HG02870 (cell line): ENCODE data around the gene PPP2R5C.

Experiments used
- ATAC-seq: cut with Tn5 transposase; IDR thresholded peaks from one replicate; pipeline ENCODE4 v1.9.1; 2021; ENCODE audit warnings: mild to moderate bottlenecking, moderate library complexity; ENCODE audit not compliant: unreplicated experiment

PPP2R5C gene

GRCh38 chr14:101882141-101882935 lies 120.8 kb downstream of the PPP2R5C start:
- ATAC-seq: no peak

DNA sequence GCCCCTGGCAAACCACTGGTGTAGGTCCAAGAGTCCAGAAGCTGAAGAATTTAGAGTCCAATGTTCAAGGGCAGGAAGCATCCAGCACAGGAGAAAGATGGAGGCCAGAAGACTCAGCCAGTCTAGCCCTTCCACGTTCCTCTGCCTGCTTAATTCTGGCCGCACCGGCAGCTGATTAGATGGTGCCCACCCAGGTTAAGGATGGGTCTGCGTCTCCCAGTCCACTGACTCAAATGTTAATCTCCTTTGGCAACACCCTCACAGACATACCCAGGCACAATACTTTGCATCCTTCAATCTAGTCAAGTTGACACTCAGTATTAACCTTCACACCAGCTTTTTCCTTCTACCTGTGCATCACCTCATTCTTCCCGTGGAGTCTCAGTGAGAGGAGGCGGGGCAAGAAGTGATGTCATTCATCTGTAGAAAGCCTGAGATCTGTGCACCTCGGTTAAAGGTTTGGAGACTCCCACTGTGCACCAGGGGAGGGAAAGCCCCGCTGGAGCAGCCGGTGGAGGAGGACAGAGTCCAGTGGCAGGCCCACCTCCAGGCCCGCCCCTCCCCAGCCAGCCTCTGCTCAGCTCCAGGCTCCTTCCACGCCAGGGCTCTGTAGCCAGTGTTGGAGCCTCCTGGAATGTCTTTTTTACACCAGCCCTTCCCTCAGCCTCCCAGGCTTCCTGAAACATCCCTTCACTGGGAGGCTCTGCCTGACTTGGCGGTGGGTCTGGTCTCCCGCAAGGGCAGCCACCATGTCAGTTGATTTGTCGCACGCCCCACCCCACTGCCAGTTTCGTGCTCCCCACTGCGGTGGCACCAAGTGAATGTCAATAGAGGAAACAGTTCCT lies 122.8 kb downstream of the PPP2R5C start:
- ATAC-seq: no peak

DNA sequence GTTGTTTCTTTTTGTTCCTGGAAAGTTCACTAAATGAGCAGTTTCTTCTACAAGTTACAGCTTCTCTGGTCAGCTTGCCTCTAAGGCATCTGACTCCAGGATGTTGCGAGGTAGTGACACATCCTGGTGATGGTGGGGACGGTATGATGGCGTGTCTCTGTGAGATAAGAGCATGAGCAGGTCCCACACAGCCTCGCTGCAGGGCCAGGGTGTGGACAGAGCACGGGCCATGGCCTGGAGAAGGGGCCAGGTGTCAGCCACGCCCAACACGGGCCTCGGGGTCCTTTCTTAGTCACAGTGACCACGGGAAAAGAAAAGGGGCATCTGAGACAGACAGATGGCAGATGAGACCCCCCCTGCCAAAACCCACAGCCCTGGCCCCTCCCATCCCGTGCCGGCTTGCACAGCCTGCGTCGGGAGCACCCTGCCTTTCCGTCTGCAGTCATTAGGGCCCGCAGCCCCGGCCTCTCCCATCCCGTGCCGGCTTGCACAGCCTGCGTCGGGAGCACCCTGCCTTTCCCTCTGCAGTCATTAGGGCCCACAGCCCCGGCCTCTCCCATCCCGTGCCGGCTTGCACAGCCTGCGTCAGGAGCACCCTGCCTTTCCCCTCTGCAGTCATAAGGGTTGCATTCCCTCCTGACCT lies 123.5 kb downstream of the PPP2R5C start:
- no peak for ATAC-seq

GRCh38 chr14:101887219-101887618 lies 125.7 kb downstream of the PPP2R5C start:
- ATAC-seq: no peak

GRCh38 chr14:101888182-101888581 lies 126.7 kb downstream of the PPP2R5C start:
- ATAC-seq: no peak

DNA sequence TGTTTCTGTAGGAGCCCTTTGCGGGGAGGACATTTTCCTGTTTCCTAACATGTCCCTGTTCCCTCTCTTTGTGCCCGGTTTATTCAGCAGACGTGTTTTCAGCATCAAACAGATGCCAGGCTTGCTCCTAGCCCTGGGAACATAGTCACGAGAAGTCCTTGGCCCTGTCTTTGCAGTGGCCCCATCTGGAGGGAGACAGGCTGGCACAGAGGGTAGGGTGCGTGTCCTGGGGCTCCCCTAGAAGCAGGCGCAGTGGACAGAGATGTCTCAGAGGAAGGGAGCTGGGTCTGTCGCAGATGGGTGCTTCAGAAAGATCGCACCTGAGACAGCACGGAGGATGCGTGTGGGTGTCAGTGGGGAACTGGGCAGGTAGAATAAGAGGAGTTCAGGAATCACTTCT lies 127.9 kb downstream of the PPP2R5C start:
- ATAC-seq: no peak

- no peak for ATAC-seq
Measured at GRCh38 chr14:101889898-101890297, 128.4 kb downstream of the PPP2R5C start.

GRCh38 chr14:101891471-101891870 lies 130.0 kb downstream of the PPP2R5C start:
- no peak for ATAC-seq

DNA sequence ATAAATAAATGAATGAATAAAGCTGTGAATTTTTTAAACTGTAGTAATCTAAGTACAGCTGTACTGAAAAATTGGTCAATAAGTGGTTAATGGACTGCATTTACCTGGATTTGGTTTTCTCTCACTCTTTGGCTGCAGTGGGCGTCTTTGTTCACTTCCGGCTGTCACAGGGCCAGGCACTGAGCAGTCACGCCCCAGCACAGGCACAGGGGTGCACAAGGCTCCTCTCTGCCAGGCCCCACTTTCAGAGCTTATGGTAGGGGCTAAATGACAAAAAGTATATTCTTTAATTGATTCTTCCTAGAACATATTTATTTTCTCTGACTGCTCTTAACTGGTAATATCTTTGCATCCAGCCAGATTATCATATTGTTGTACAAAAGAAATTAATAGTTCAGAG lies 132.2 kb downstream of the PPP2R5C start:
- ATAC-seq: no peak

- ATAC-seq: no peak
Measured at GRCh38 chr14:101894365-101895081, 133.0 kb downstream of the PPP2R5C start.

DNA sequence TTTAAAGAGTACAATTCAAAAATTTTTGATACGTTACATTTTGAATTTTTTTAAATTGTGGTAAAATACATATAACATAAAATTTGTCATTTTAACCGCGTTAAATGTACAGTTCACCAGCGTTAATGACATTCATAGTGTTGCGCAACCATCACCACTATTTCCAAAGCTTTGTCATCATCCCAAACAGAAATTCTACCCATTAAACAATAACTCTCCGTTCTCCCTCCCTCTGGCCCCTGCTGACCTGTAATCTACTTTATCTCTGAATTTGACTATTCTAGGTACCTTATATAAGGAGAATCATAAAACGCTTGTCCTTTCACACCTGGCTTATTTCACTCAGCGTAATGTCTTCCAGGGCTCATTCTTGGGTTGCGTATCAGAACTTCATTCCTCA lies 133.7 kb downstream of the PPP2R5C start:
- no peak for ATAC-seq

DNA sequence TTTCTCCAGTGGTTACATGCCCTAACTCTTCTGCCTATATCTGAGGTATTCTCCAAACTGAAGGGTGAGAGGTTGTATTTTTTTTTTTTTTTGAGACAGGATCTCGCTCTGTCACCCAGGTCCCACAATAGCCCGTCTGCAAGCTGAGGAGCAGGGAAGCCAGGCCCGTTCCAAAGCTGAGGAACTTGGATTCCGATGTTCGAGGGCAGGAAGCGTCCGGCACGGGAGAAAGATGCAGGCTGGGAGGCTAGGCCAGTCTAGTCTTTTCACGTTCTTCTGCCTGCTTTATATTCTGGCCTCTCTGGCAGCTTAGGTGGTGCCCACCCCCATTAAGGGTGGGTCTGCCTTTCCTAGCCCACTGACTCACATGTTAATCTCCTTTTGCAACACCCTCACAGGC lies 135.8 kb downstream of the PPP2R5C start:
- no peak for ATAC-seq

GRCh38 chr14:101898416-101898815 lies 136.9 kb downstream of the PPP2R5C start:
- no peak for ATAC-seq

DNA sequence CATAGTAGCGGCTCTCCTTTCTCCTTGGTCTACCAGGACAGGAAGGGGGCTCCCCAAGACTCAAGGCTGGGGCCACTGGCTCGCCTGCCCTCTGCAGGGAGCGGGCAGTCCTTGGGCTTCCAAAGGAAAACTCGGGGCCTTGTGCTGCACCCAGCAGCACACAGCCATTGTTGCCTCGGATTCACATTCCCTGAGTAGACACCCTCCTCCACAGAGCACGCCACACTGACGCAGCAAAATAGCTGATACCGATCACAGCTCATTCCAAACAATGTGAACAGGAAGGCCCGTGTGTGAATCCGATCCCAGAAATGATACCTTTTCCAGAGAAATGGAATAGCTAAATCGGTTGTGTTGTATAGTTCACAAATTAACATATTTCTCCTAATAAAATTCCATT lies 137.8 kb downstream of the PPP2R5C start:
- ATAC-seq: no peak

- ATAC-seq: no peak
Measured at GRCh38 chr14:101900253-101900652, 138.7 kb downstream of the PPP2R5C start.

GRCh38 chr14:101903111-101903561 lies 141.6 kb downstream of the PPP2R5C start:
- ATAC-seq: no peak

DNA sequence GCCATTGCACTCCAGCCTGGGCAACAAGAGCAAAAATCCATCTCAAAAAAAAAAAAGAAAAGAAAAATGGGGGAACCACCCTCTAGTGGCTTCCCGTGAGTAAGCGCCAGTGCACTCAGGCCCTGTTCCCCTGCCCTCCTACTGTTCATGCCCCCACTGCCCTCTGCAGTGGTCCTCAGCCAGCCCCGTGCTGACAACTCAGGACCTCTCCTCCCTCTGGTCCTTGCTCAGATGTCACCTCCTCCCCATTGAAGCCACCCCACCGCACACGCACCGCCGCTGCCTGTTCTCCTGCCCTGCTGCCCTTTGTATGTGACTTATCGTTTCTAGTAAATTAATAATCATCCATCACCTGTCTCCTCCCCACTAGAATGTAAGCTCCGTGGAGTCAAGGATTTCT lies 144.1 kb downstream of the PPP2R5C start:
- no peak for ATAC-seq

DNA sequence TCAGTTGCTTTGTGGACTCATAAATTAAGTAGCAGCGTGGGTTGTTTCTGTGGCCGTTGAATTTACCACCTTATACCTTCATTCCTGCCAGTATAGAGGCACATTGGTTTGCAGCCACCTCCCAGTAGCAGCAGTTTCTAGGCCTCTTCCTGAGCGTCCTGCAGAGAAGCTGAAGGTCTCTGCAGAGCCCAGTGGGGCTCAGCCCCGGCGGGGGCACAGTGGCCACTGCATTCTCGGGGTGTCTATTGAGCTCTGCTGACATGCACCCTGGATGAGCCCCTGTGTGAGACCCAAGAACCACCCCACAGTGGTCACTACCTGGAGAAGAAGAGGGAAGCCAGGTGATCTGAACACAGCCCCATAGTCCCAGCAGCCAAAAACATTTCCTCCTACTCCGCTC lies 145.1 kb downstream of the PPP2R5C start:
- no peak for ATAC-seq

DNA sequence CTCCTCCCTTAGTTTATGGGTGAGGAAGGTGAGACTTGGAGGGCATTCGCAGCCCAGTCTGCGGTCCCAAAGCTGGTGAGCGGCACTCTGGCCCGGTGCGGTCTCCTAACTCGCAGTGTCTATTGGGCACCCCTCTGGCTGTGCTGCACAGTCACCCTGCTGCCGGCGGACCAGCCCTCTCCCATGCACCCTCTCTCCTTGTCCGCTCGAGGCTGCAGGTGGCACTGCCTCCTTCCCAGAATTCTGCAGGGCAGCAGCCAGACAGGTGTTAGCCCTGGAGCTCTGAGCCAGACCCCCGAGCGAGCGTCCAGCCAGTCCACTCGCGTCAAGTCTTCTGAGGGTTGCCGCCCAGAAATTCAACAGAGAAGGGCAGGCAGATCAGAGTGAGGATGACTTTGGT lies 146.1 kb downstream of the PPP2R5C start:
- ATAC-seq: no peak

DNA sequence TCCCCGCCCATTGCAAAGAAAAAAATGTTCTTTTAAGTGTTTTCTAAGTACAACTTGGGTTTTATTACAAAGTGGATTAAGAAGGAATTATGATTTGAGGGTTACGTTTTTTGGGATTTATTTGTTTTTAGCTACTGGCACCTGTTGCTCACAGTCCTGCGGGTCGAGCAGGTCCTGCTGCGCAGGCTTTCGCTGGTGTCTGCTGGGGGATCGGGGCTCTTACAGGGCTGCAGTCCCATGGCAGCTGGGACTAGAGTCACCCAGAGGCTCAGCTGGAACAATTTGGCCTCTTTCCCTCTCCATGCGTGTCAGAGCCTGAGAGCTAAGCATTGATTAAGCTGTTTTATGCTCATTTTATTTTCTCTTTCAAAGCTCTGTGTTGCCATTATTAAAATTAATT lies 147.3 kb downstream of the PPP2R5C start:
- no peak for ATAC-seq
